ENCODE results near the gene DNAJC18.

The DNAJC18 gene

GRCh38 chr5:139386050-139386438, 53.3 kb downstream of the DNAJC18 start:
- no peak for DNase-seq

GRCh38 chr5:139385061-139386049, 54.0 kb downstream of the DNAJC18 start:
- DNase-seq = no peak

GRCh38 chr5:139384591-139385051, 54.7 kb downstream of the DNAJC18 start:
- no peak for DNase-seq

GRCh38 chr5:139383993-139384590, 55.2 kb downstream of the DNAJC18 start:
- DNase-seq = no peak

GRCh38 chr5:139383275-139383992, 55.9 kb downstream of the DNAJC18 start, which contains the start of gene SLC23A1:
TSS of gene SLC23A1 (minus strand) at chr5:139383297. CDS start at chr5:139383253, 44 bp downstream.
- DNase-seq = no peak

- DNase-seq = no peak
Measured at GRCh38 chr5:139382807-139383206, 56.5 kb downstream of the DNAJC18 start.

- no peak for DNase-seq
Measured at GRCh38 chr5:139381837-139382761, 57.2 kb downstream of the DNAJC18 start.

GRCh38 chr5:139379626-139380449, 59.5 kb downstream of the DNAJC18 start:
- DNase-seq = no peak

GRCh38 chr5:139378941-139379361, 60.4 kb downstream of the DNAJC18 start:
- DNase-seq = no peak

- DNase-seq = no peak
Measured at GRCh38 chr5:139378101-139378825, 61.1 kb downstream of the DNAJC18 start.

GRCh38 chr5:139377226-139377625, 62.1 kb downstream of the DNAJC18 start:
- no peak for DNase-seq

- no peak for DNase-seq
Measured at GRCh38 chr5:139376364-139376763, 63.0 kb downstream of the DNAJC18 start.

- DNase-seq = no peak
Measured at GRCh38 chr5:139374909-139375308, 64.4 kb downstream of the DNAJC18 start.

- DNase-seq = no peak
Measured at GRCh38 chr5:139371482-139372435, 67.6 kb downstream of the DNAJC18 start.

GRCh38 chr5:139369181-139369580, 70.1 kb downstream of the DNAJC18 start:
- DNase-seq = no peak

GRCh38 chr5:139368613-139369012, 70.7 kb downstream of the DNAJC18 start:
- DNase-seq = no peak

- DNase-seq = no peak
Measured at GRCh38 chr5:139364466-139364865, 74.9 kb downstream of the DNAJC18 start.

- DNase-seq = no peak
Measured at GRCh38 chr5:139363937-139364336, 75.4 kb downstream of the DNAJC18 start.

- no peak for DNase-seq
Measured at GRCh38 chr5:139361835-139362429, 77.4 kb downstream of the DNAJC18 start.

Measured in 8988T (cell line).